Endothelial cell (in vitro differentiated cells): ENCODE data around the gene CELF5. TPM values are rescaled to one million over a fixed set of nuclear protein-coding genes. Genes with fewer than 3 reads are reported as not detected.
"Not testable (repeated sequence)": the region's sequence is repeated elsewhere in the genome, so short reads cannot be mapped to it uniquely, and the experiment has no call there.

ENCODE experiments used
- DNase-seq: peaks from one replicate; pipeline ENCODE4 v3.0.0; 2021; ENCODE audit warnings: low spot score
- H3K27ac Mint-ChIP-seq: one replicate; pipeline ENCODE4 v1.8.0; 2021; ENCODE audit warnings: mixed read lengths, inconsistent platforms; ENCODE audit not compliant: unreplicated experiment
- H3K27me3 Mint-ChIP-seq: one replicate; pipeline ENCODE4 v1.8.0; 2021; ENCODE audit warnings: mild to moderate bottlenecking, moderate library complexity, mixed read lengths, inconsistent platforms; ENCODE audit not compliant: unreplicated experiment
- H3K36me3 Mint-ChIP-seq: one replicate; pipeline ENCODE4 v1.8.0; 2021; ENCODE audit warnings: mild to moderate bottlenecking, low read depth, mixed read lengths, inconsistent platforms; ENCODE audit not compliant: unreplicated experiment
- H3K4me1 Mint-ChIP-seq: one replicate; pipeline ENCODE4 v1.8.0; 2021; ENCODE audit warnings: mild to moderate bottlenecking, mixed read lengths, inconsistent platforms; ENCODE audit not compliant: unreplicated experiment
- H3K4me3 Mint-ChIP-seq: one replicate; pipeline ENCODE4 v1.8.0; 2021; ENCODE audit warnings: mild to moderate bottlenecking, mixed read lengths, inconsistent platforms; ENCODE audit not compliant: unreplicated experiment
- H3K9me3 Mint-ChIP-seq: one replicate; pipeline ENCODE4 v1.8.0; 2021; ENCODE audit warnings: mixed read lengths, inconsistent platforms; ENCODE audit not compliant: unreplicated experiment
- CTCF ChIP-seq: fragments of 200-600 bp; sonication (generic); IDR thresholded peaks from one replicate; pipeline ENCODE4 v1.5.0; 2021; ENCODE audit warnings: antibody characterized with exemption; ENCODE audit not compliant: unreplicated experiment
- total RNA-seq: library from RNA; stranded (reverse); fragmentation: NEBNext Ultra II Directional; extraction: Animal tissue kit (Norgen Biotek cat#: 25700); gene quantifications from one replicate; pipeline ENCODE4 v1.2.1, GENCODE V29; 2021; ENCODE audit not compliant: unreplicated experiment

The CELF5 gene
- total RNA-seq, 1 donor from 2014 or later = 0.38 TPM

GRCh38 chr19:3231288-3231687 is 6.8 kb downstream of the CELF5 start:
- DNase-seq = no peak
- no peaks in the 10 kb centered on the region for H3K9me3 Mint-ChIP-seq
- TF ChIP-seq CTCF = no peak
- H3K27me3 Mint-ChIP-seq = peaks cover 24% of the 10 kb centered on the region
- no peaks in the 10 kb centered on the region for H3K36me3 Mint-ChIP-seq
- H3K27ac Mint-ChIP-seq = no peak overlapping the region
- no peak overlapping the region for H3K4me3 Mint-ChIP-seq
- no peaks in the 10 kb centered on the region for H3K4me1 Mint-ChIP-seq

- Mint-ChIP-seq H3K4me3 (no peak overlapping the region), H3K36me3 (no peaks in the 10 kb centered on the region), H3K4me1 (no peaks in the 10 kb centered on the region), H3K9me3 (no peaks in the 10 kb centered on the region), H3K27me3 (peaks cover 15% of the 10 kb centered on the region), H3K27ac (no peak overlapping the region)
- DNase-seq = no peak
- no peak for TF ChIP-seq CTCF
Observed at GRCh38 chr19:3233116-3233515, 8.7 kb downstream of the CELF5 start.

GRCh38 chr19:3233831-3234230 is 9.4 kb downstream of the CELF5 start:
- DNase-seq = no peak

GRCh38 chr19:3234800-3235199 is 10.3 kb downstream of the CELF5 start:
- Mint-ChIP-seq H3K27ac (peak overlapping the region; percentile 7), H3K4me3 (no peak overlapping the region), H3K4me1 (no peaks in the 10 kb centered on the region), H3K9me3 (no peaks in the 10 kb centered on the region), H3K27me3 (peaks cover 7% of the 10 kb centered on the region), H3K36me3 (no peaks in the 10 kb centered on the region)
- TF ChIP-seq CTCF = no peak
- peak; percentile 36 for DNase-seq

More at GRCh38 chr19:3233831-3234230, 9.4 kb downstream of the CELF5 start:
- no peak overlapping the region for H3K27ac Mint-ChIP-seq
- H3K36me3 Mint-ChIP-seq = no peaks in the 10 kb centered on the region
- no peak overlapping the region for H3K4me3 Mint-ChIP-seq
- H3K9me3 Mint-ChIP-seq = no peaks in the 10 kb centered on the region
- peaks cover 14% of the 10 kb centered on the region for H3K27me3 Mint-ChIP-seq
- H3K4me1 Mint-ChIP-seq = no peaks in the 10 kb centered on the region
- no peak for TF ChIP-seq CTCF

GRCh38 chr19:3235604-3236003 is 11.1 kb downstream of the CELF5 start:
- not testable (repeated sequence) for H3K27ac Mint-ChIP-seq, DNase-seq, H3K4me3 Mint-ChIP-seq, H3K36me3 Mint-ChIP-seq, H3K9me3 Mint-ChIP-seq, H3K4me1 Mint-ChIP-seq, H3K27me3 Mint-ChIP-seq

- Mint-ChIP-seq H3K4me1 (no peaks in the 10 kb centered on the region), H3K27me3 (peaks cover 8% of the 10 kb centered on the region), H3K9me3 (no peaks in the 10 kb centered on the region), H3K4me3 (no peak overlapping the region), H3K27ac (no peak overlapping the region), H3K36me3 (no peaks in the 10 kb centered on the region)
- DNase-seq = no peak
- no peak for TF ChIP-seq CTCF
Observed at GRCh38 chr19:3236272-3236671, 11.8 kb downstream of the CELF5 start.
